HepG2 (cell line): ENCODE results near the gene ZFAND2A. TPM values are rescaled to one million over a fixed set of nuclear protein-coding genes. Genes with fewer than 3 reads are reported as not detected.

Experiments
- DNMT1 ChIP-seq: sonication (generic); formaldehyde crosslinking; IDR thresholded peaks from 2 replicates; pipeline ENCODE4 v1.5.1; 2020; ENCODE audit warnings: mild to moderate bottlenecking, missing genetic modification reagents
- EED ChIP-seq: sonication (generic); formaldehyde crosslinking; IDR thresholded peaks from 2 replicates; pipeline ENCODE4 v1.5.0; 2020; ENCODE audit warnings: mild to moderate bottlenecking, missing genetic modification reagents
- IRF2 ChIP-seq: IDR thresholded peaks from 2 replicates; pipeline ENCODE4 v1.6.1; 2018; ENCODE audit warnings: missing genetic modification reagents, missing compliant biosample characterization
- JUND ChIP-seq: sonication (generic); formaldehyde crosslinking; IDR thresholded peaks from 2 replicates; pipeline ENCODE4 v1.8.0; 2022; ENCODE audit warnings: mild to moderate bottlenecking, missing genetic modification reagents
- KLF16 ChIP-seq, 2 experiments: sonication (generic) in 1 of 2; formaldehyde crosslinking in 1 of 2; IDR thresholded peaks; 2 replicates each; pipeline versions ENCODE4 v1.6.1 to v1.8.0; 2016 to 2023; ENCODE audit warnings: missing genetic modification reagents in 2 of 2, missing compliant biosample characterization in 1 of 2
- MAFF ChIP-seq: IDR thresholded peaks from 2 replicates; pipeline ENCODE4 v1.6.1; 2011; ENCODE audit warnings: low read depth, low read length, improper control_type of control experiment
- NFIC ChIP-seq: IDR thresholded peaks from 2 replicates; pipeline ENCODE4 v1.6.1; 2012; ENCODE audit warnings: mild to moderate bottlenecking, low read length, inconsistent platforms
- NFKB2 ChIP-seq: sonication (generic); formaldehyde crosslinking; IDR thresholded peaks from 2 replicates; pipeline ENCODE4 v1.4.0; 2020; ENCODE audit warnings: missing genetic modification reagents, borderline replicate concordance
- PHB2 ChIP-seq: fragments of 450-650 bp; IDR thresholded peaks from 2 replicates; pipeline ENCODE4 v1.6.1; 2018; ENCODE audit not compliant: partially characterized antibody
- PLRG1 ChIP-seq: fragments of 450-650 bp; conservative IDR thresholded peaks from 2 replicates; pipeline ENCODE4 v1.6.1; 2016
- RFX5 ChIP-seq: IDR thresholded peaks from 2 replicates; pipeline ENCODE4 v1.6.1; 2011; ENCODE audit warnings: low read depth, low read length, improper control_type of control experiment
- SIX1 ChIP-seq: sonication (generic); formaldehyde crosslinking; IDR thresholded peaks from 2 replicates; pipeline ENCODE4 v1.4.0; 2020; ENCODE audit warnings: missing genetic modification reagents, borderline replicate concordance
- SIX4 ChIP-seq: sonication (generic); formaldehyde crosslinking; IDR thresholded peaks from 2 replicates; pipeline ENCODE4 v1.4.0; 2020; ENCODE audit warnings: missing genetic modification reagents
- ZFP36 ChIP-seq: fragments of 150-350 bp; IDR thresholded peaks from 2 replicates; pipeline ENCODE4 v1.6.1; 2018; ENCODE audit warnings: borderline replicate concordance, low read length, low read depth; ENCODE audit not compliant: partially characterized antibody
- ZMYM4 ChIP-seq: sonication (generic); formaldehyde crosslinking; IDR thresholded peaks from 2 replicates; pipeline ENCODE4 v1.8.1; 2023; ENCODE audit warnings: mild to moderate bottlenecking, missing genetic modification reagents
- ZNF232 ChIP-seq: sonication (generic); formaldehyde crosslinking; IDR thresholded peaks from 2 replicates; pipeline ENCODE4 v1.4.0; 2020; ENCODE audit warnings: missing genetic modification reagents, borderline replicate concordance
- ZNF563 ChIP-seq: sonication (generic); formaldehyde crosslinking; IDR thresholded peaks from 2 replicates; pipeline ENCODE4 v1.8.0; 2022; ENCODE audit warnings: mild to moderate bottlenecking, moderate library complexity, missing genetic modification reagents
- ZNF629 ChIP-seq: sonication (generic); formaldehyde crosslinking; conservative IDR thresholded peaks from 2 replicates; pipeline ENCODE4 v1.5.0; 2020; ENCODE audit warnings: missing genetic modification reagents
- ZNF83 ChIP-seq: sonication (generic); formaldehyde crosslinking; IDR thresholded peaks from 2 replicates; pipeline ENCODE4 v1.4.0; 2020; ENCODE audit warnings: missing genetic modification reagents, mild to moderate bottlenecking, borderline replicate concordance
- polyA plus RNA-seq, 8 experiments: library from polyadenylated mRNA; depleted of rRNA in 3 of 8; stranded (reverse) in 7 of 8; unstranded in 1 of 8; fragments of >200 nt; fragmentation: Illumina TruSeq in 4 of 8; extraction: Trizol in 4 of 8; gene quantifications; 2 replicates each; pipeline versions ENCODE4 v1.2.1 to v1.2.3, GENCODE V29; 2011 to 2016; ENCODE audit warnings: low read depth in 4 of 8, missing spikeins in 1 of 8, mixed read lengths in 1 of 8; ENCODE audit not compliant: insufficient read depth in 1 of 8
- total RNA-seq, 5 experiments: library from RNA; depleted of rRNA; stranded (reverse); fragments of >200 nt; fragmentation: Illumina TruSeq; extraction: Trizol; gene quantifications; 2 replicates each; pipeline ENCODE4 v1.2.3, GENCODE V29; 2016; ENCODE audit warnings: low read depth in 1 of 5
- TF ChIP-seq, protein P1 (sequence below): sonication (generic); formaldehyde crosslinking; IDR thresholded peaks from 2 replicates; pipeline ENCODE4 v1.9.0; 2021; ENCODE audit warnings: missing genetic modification reagents, borderline replicate concordance
- TF ChIP-seq, protein P2 (sequence below): sonication (generic); formaldehyde crosslinking; IDR thresholded peaks from 2 replicates; pipeline ENCODE4 v1.4.0; 2020; ENCODE audit warnings: missing genetic modification reagents, borderline replicate concordance
- TF ChIP-seq, protein P3 (sequence below): sonication (generic); formaldehyde crosslinking; IDR thresholded peaks from 2 replicates; pipeline ENCODE4 v1.4.0; 2020; ENCODE audit warnings: missing genetic modification reagents
- TF ChIP-seq, protein P4 (sequence below): IDR thresholded peaks from 2 replicates; pipeline ENCODE4 v1.6.1; 2012; ENCODE audit warnings: inconsistent platforms
- TF ChIP-seq, protein P5 (sequence below): sonication (generic); formaldehyde crosslinking; IDR thresholded peaks from 2 replicates; pipeline ENCODE4 v1.4.0; 2020; ENCODE audit warnings: missing genetic modification reagents

Gene ZFAND2A
- total and polyA plus RNA-seq, 2 of the 13 experiments (the other 11 are each of a cell fraction or from before 2014, with no cell fraction given), result 140 to 153 TPM

DNA sequence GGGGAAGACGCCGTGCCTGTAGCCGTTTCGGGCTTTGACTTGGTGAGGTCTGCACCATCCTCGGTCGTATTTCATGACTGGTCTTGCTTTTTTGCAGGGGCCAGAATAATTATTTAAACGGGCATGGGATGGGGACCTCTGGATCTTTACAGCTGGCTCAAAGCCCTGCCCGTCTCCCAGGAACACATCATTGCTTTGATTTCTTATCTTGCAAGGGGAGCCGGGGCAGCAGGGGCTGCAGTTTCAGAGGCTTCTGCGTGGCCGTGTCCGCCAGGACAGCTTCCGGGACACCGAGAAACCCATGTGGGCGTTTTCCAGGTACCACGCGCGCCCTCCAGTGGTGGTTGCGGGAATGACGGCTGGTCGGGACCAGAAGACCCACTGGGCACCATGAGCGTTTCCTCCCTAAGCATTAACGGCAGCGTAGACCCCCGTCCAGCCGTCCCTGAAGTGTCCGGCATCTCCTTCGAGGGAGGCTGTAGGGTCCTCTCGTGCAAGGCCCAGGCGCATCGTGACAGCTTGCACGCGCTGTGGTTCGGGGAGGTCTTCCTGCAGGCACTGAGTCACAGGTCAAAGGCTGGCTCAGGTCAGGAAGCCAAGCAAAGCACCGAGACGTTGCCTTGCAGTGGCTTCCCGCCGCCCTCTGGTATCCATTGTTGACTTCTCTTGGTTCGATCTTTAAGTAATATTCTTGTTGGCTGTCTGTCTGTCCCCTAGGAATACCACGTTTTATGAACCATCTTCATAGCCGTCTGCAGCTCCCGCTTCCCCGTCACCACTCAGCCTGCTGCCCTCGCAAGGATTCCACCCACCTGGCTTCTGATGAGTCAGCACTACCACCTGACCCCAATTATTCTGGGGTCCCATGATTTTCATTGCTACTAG is 16.2 kb upstream of the ZFAND2A start (continued):
- peak; percentile 47; the same call in 1 of the 2 replicates for TF ChIP-seq ZNF563 (CRISPR knock-in tag)
- no peak for TF ChIP-seq SIX4 (CRISPR knock-in tag)
- TF ChIP-seq NFIC, result no peak
- TF ChIP-seq PHB2, result no peak
- peak; percentile 48; the same call in 1 of the 2 replicates for TF ChIP-seq IRF2 (CRISPR knock-in tag)
- TF ChIP-seq, protein P1, sequence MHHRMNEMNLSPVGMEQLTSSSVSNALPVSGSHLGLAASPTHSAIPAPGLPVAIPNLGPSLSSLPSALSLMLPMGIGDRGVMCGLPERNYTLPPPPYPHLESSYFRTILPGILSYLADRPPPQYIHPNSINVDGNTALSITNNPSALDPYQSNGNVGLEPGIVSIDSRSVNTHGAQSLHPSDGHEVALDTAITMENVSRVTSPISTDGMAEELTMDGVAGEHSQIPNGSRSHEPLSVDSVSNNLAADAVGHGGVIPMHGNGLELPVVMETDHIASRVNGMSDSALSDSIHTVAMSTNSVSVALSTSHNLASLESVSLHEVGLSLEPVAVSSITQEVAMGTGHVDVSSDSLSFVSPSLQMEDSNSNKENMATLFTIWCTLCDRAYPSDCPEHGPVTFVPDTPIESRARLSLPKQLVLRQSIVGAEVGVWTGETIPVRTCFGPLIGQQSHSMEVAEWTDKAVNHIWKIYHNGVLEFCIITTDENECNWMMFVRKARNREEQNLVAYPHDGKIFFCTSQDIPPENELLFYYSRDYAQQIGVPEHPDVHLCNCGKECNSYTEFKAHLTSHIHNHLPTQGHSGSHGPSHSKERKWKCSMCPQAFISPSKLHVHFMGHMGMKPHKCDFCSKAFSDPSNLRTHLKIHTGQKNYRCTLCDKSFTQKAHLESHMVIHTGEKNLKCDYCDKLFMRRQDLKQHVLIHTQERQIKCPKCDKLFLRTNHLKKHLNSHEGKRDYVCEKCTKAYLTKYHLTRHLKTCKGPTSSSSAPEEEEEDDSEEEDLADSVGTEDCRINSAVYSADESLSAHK (CRISPR knock-in tag), result no peak
- TF ChIP-seq DNMT1 (CRISPR knock-in tag), result no peak; the same call in 1 of the 2 replicates
- TF ChIP-seq, protein P2, sequence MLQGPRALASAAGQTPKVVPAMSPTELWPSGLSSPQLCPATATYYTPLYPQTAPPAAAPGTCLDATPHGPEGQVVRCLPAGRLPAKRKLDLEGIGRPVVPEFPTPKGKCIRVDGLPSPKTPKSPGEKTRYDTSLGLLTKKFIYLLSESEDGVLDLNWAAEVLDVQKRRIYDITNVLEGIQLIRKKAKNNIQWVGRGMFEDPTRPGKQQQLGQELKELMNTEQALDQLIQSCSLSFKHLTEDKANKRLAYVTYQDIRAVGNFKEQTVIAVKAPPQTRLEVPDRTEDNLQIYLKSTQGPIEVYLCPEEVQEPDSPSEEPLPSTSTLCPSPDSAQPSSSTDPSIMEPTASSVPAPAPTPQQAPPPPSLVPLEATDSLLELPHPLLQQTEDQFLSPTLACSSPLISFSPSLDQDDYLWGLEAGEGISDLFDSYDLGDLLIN (CRISPR knock-in tag), result no peak
- peak; percentile 66 for TF ChIP-seq JUND (CRISPR knock-in tag)
- TF ChIP-seq EED, result no peak
- peak; percentile 92 for TF ChIP-seq MAFF
- no peak for TF ChIP-seq SIX1 (CRISPR knock-in tag)
- TF ChIP-seq ZNF83 (CRISPR knock-in tag), result no peak; the same call in 1 of the 2 replicates
- peak; percentile 23; the same call in 1 of the 2 replicates for TF ChIP-seq ZNF629
- TF ChIP-seq ZNF232 (CRISPR knock-in tag), result peak; percentile 74; the same call in 1 of the 2 replicates
- no peak for TF ChIP-seq ZFP36
- TF ChIP-seq, protein P3, sequence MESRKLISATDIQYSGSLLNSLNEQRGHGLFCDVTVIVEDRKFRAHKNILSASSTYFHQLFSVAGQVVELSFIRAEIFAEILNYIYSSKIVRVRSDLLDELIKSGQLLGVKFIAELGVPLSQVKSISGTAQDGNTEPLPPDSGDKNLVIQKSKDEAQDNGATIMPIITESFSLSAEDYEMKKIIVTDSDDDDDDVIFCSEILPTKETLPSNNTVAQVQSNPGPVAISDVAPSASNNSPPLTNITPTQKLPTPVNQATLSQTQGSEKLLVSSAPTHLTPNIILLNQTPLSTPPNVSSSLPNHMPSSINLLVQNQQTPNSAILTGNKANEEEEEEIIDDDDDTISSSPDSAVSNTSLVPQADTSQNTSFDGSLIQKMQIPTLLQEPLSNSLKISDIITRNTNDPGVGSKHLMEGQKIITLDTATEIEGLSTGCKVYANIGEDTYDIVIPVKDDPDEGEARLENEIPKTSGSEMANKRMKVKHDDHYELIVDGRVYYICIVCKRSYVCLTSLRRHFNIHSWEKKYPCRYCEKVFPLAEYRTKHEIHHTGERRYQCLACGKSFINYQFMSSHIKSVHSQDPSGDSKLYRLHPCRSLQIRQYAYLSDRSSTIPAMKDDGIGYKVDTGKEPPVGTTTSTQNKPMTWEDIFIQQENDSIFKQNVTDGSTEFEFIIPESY (CRISPR knock-in tag), result peak; percentile 59
- TF ChIP-seq, protein P4, sequence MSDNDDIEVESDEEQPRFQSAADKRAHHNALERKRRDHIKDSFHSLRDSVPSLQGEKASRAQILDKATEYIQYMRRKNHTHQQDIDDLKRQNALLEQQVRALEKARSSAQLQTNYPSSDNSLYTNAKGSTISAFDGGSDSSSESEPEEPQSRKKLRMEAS, result peak; percentile 89
- TF ChIP-seq RFX5, result no peak
- TF ChIP-seq, protein P5, sequence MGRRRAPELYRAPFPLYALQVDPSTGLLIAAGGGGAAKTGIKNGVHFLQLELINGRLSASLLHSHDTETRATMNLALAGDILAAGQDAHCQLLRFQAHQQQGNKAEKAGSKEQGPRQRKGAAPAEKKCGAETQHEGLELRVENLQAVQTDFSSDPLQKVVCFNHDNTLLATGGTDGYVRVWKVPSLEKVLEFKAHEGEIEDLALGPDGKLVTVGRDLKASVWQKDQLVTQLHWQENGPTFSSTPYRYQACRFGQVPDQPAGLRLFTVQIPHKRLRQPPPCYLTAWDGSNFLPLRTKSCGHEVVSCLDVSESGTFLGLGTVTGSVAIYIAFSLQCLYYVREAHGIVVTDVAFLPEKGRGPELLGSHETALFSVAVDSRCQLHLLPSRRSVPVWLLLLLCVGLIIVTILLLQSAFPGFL (CRISPR knock-in tag), result no peak
- no peak for TF ChIP-seq KLF16 (CRISPR knock-in tag; IDR thresholded peaks at IDR 0.05)
- peak; percentile 50; the same call in 1 of the 2 replicates for TF ChIP-seq NFKB2
- peak; percentile 70 for TF ChIP-seq ZMYM4
- TF ChIP-seq PLRG1, result no peak
